Keratinocyte (primary cell): Measurements from ENCODE around the gene MASTL. TPM values are rescaled to one million over a fixed set of nuclear protein-coding genes. Genes with fewer than 3 reads are reported as not detected.

ENCODE experiments used
- DNase-seq: peaks from one replicate; pipeline ENCODE4 v3.0.0-alpha.2; 2011; ENCODE audit warnings: low read depth, missing footprints, low spot score
- FAIRE-seq: peaks from 2 replicates; lab custom pipeline; 2011; peaks lifted over from hg19 to GRCh38; lab: Jason Lieb, UNC
- H2AFZ ChIP-seq: 2 replicates; pipeline ENCODE4 v1.6.0; 2012; ENCODE audit warnings: low read length, control low read depth, inconsistent platforms; ENCODE audit not compliant: control insufficient read depth
- H3K27ac ChIP-seq: 2 replicates; pipeline ENCODE4 v1.5.1; 2011; ENCODE audit warnings: low read length; ENCODE audit not compliant: control insufficient read depth, insufficient read depth
- H3K27me3 ChIP-seq: 3 replicates; pipeline ENCODE4 v1.6.0; 2011; ENCODE audit warnings: low read length; ENCODE audit not compliant: control insufficient read depth, insufficient read depth; ENCODE audit errors: extremely low read depth
- H3K36me3 ChIP-seq, 2 experiments: 2 replicates in 1 of 2; 3 replicates in 1 of 2; pipeline ENCODE4 v1.5.1; 2011; ENCODE audit warnings: low read length in 2 of 2, mild to moderate bottlenecking in 1 of 2; ENCODE audit not compliant: control insufficient read depth in 2 of 2, insufficient read depth in 2 of 2; ENCODE audit errors: extremely low read depth in 1 of 2
- H3K4me1 ChIP-seq: 3 replicates; pipeline ENCODE4 v1.5.1; 2011; ENCODE audit warnings: low read length; ENCODE audit not compliant: control insufficient read depth, insufficient read depth; ENCODE audit errors: extremely low read depth
- H3K4me2 ChIP-seq: 3 replicates; pipeline ENCODE4 v1.6.0; 2011; ENCODE audit warnings: low read depth, low read length; ENCODE audit not compliant: control insufficient read depth, insufficient read depth; ENCODE audit errors: extremely low read depth
- H3K4me3 ChIP-seq, 3 experiments: fragments of 200-600 bp in 1 of 3; sonication (generic) in 1 of 3; 2 replicates in 2 of 3; 3 replicates in 1 of 3; pipeline ENCODE4 v1.5.1; 2011 to 2016; ENCODE audit warnings: low read length in 3 of 3, mild to moderate bottlenecking in 3 of 3, control low read depth in 2 of 3, inconsistent platforms in 1 of 3, low read depth in 1 of 3, mixed read lengths in 1 of 3, mixed run types in 1 of 3, moderate library complexity in 1 of 3; ENCODE audit not compliant: control insufficient read depth in 2 of 3, insufficient read depth in 2 of 3; ENCODE audit errors: extremely low read depth in 1 of 3
- H3K79me2 ChIP-seq: 2 replicates; pipeline ENCODE4 v1.6.0; 2012; ENCODE audit warnings: low read length; ENCODE audit not compliant: control insufficient read depth, insufficient read depth
- H3K9ac ChIP-seq: 3 replicates; pipeline ENCODE4 v1.6.0; 2011; ENCODE audit warnings: low read length; ENCODE audit not compliant: control insufficient read depth, insufficient read depth; ENCODE audit errors: extremely low read depth
- H3K9me1 ChIP-seq: 3 replicates; pipeline ENCODE4 v1.6.0; 2011; ENCODE audit warnings: low read length; ENCODE audit not compliant: control insufficient read depth, insufficient read depth; ENCODE audit errors: extremely low read depth
- H3K9me3 ChIP-seq: 2 replicates; pipeline ENCODE4 v1.5.1; 2012; ENCODE audit warnings: low read depth, low read length; ENCODE audit not compliant: control insufficient read depth
- H4K20me1 ChIP-seq: 3 replicates; pipeline ENCODE4 v1.6.0; 2011; ENCODE audit warnings: low read length; ENCODE audit not compliant: control insufficient read depth, insufficient read depth; ENCODE audit errors: extremely low read depth
- CTCF ChIP-seq, 3 experiments: IDR thresholded peaks in 1 of 3; conservative IDR thresholded peaks in 1 of 3; optimal IDR thresholded peaks in 1 of 3; 2 replicates in 2 of 3; 3 replicates in 1 of 3; pipeline versions ENCODE3 to v1.5.1; 2011; ENCODE audit warnings: low read length in 3 of 3, mild to moderate bottlenecking in 3 of 3, moderate library complexity in 2 of 3, control low read depth in 1 of 3, inconsistent platforms in 1 of 3; ENCODE audit not compliant: insufficient read depth in 2 of 3; ENCODE audit errors: extremely low read depth in 1 of 3
- EZH2 ChIP-seq: IDR thresholded peaks from one replicate; pipeline ENCODE4 v1.6.1; 2012; ENCODE audit warnings: inconsistent platforms, mild to moderate bottlenecking, low read length, moderate library complexity
- dilution Hi-C: fragments of 300-500 bp; cut with MboI; formaldehyde crosslinking; loops from one replicate; pipeline ENCODE4 v1.7.0; 2020; ENCODE audit warnings: low sequenced_read_pairs; ENCODE audit not compliant: extremely low pct_ligation_motif_present
- polyA plus RNA-seq, 5 experiments: library from polyadenylated mRNA; depleted of rRNA in 3 of 5; stranded (reverse) in 3 of 5; stranded (forward) in 1 of 5; unstranded in 1 of 5; fragments of >200 nt; gene quantifications; 1 replicate in 1 of 5; 2 replicates in 3 of 5; 3 replicates in 1 of 5; pipeline versions ENCODE4 v1.2.1 to v1.2.3, GENCODE V29; 2011 to 2012; ENCODE audit warnings: missing spikeins in 2 of 5, low read depth in 1 of 5, low replicate concordance in 1 of 5
- small RNA-seq, 3 experiments: library from RNA; depleted of rRNA; stranded (forward); fragments of <200 nt; gene quantifications; one replicate each; pipeline ENCODE3, GENCODE V24; 2012; ENCODE audit warnings: low read depth in 3 of 3, low replicate concordance in 1 of 3; ENCODE audit not compliant: insufficient read length in 3 of 3

Gene MASTL
- polyA plus RNA-seq, 1 donor (not counting 4 experiments of a cell fraction or from before 2014, with no cell fraction given) = 13.6 TPM

DNA sequence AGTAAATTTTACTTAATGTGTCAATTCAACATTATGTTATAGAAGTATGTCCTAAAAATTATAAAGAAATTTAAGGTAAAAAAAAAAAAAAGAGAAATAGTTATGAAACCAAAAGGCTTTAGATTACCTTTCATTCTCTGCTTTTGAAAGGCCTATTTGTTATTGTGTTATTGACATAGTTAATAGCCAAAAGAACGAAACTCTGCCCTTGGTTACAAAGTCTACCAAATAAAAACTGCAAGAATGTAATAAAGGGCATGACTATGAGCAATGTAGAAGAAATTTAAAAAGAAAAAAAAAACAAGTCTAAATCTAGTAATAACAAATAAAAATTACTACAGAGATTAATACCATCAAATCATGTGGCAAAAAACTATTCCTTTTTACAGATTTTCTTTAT, 74.9 kb downstream of the MASTL start:
- Histone ChIP-seq H3K36me3 (peaks cover 0 to 1% of the 10 kb centered on the region in 2 experiments), H3K9me1 (no peaks in the 10 kb centered on the region), H2AFZ (no peak overlapping the region), H3K27ac (no peak overlapping the region), H3K27me3 (no peaks in the 10 kb centered on the region), H3K9ac (no peak overlapping the region), H3K9me3 (no peaks in the 10 kb centered on the region), H3K4me2 (no peak overlapping the region), H3K79me2 (no peaks in the 10 kb centered on the region), H3K4me1 (no peaks in the 10 kb centered on the region), H4K20me1 (no peaks in the 10 kb centered on the region), H3K4me3 (no peak overlapping the region)
- DNase-seq (no peak), FAIRE-seq (no peak)
- TF ChIP-seq EZH2 (no peak), CTCF (optimal IDR thresholded peaks at IDR 0.05 in 1 of 3, IDR thresholded peaks at IDR 0.05 in 1 of 3, conservative IDR thresholded peaks at IDR 0.05 in 1 of 3; ENCODE audit: extremely low read depth in 1 of 3, insufficient read depth in 2 of 3, low read length in 3 of 3) (no peak)
- dilution Hi-C loops = no loop called here

GRCh38 chr10:27235706-27236105, 80.6 kb downstream of the MASTL start:
- Histone ChIP-seq H3K79me2 (peaks cover 2% of the 10 kb centered on the region), H3K4me1 (no peaks in the 10 kb centered on the region), H2AFZ (no peak overlapping the region), H3K4me2 (no peak overlapping the region), H3K27ac (no peak overlapping the region), H3K4me3 (no peak overlapping the region), H3K36me3 (peaks cover 0 to 1% of the 10 kb centered on the region in 2 experiments), H3K9ac (no peak overlapping the region), H3K9me3 (no peaks in the 10 kb centered on the region), H4K20me1 (no peaks in the 10 kb centered on the region), H3K9me1 (no peaks in the 10 kb centered on the region), H3K27me3 (no peaks in the 10 kb centered on the region)
- dilution Hi-C loops = no loop called here
- no peak for TF ChIP-seq EZH2
- TF ChIP-seq CTCF (optimal IDR thresholded peaks at IDR 0.05 in 1 of 3, IDR thresholded peaks at IDR 0.05 in 1 of 3, conservative IDR thresholded peaks at IDR 0.05 in 1 of 3; ENCODE audit: extremely low read depth in 1 of 3, insufficient read depth in 2 of 3, low read length in 3 of 3) = no peak
- FAIRE-seq (no peak), DNase-seq (no peak)

Small RNA genes lying within 50 kb of the gene (small RNA-seq; reads per million reads assigned to genes)
- gene RNU2-24P = 0.07 to 0.75 (median 0.33) reads per million in 3 experiments
- 0 reads per million in 3 experiments for gene RNU7-12P

Other genes with a start within 250 kb of the MASTL start
- 1.6 to 3.3 TPM (median 1.7 TPM) in 3 replicates for gene ANKRD26, start 54.9 kb upstream of the MASTL start, polyA plus RNA-seq
- gene YME1L1, start 968 bp upstream of the MASTL start, polyA plus RNA-seq = 61.2 to 117 TPM (median 71.0 TPM) in 3 replicates
- gene ACBD5, start 85.4 kb downstream of the MASTL start, polyA plus RNA-seq = 8.0 to 11.7 TPM (median 8.9 TPM) in 3 replicates